ELR (cell line): ENCODE measurements around the gene SUPT3H.
"Not testable (repeated sequence)": the region's sequence is repeated elsewhere in the genome, so short reads cannot be mapped to it uniquely, and the experiment has no call there.

ENCODE experiments used
- DNase-seq: peaks from one replicate; pipeline ENCODE4 v3.0.0-alpha.2; 2015; ENCODE audit warnings: low read depth

SUPT3H gene

DNA sequence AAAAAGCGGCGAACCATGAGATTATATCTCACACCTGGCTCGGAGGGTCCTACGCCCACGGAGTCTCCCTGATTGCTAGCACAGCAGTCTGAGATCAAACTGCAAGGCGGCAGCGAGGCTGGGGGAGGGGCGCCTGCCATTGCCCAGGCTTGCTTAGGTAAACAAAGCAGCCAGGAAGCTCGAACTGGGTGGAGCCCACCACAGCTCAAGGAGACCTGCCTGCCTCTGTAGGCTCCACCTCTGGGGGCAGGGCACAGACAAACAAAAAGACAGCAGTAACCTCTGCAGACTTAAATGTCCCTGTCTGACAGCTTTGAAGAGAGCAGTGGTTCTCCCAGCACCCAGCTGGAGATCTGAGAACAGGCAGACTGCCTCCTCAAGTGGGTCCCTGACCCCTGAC lies 201.4 kb downstream of the SUPT3H start:
- not testable (repeated sequence) for DNase-seq

DNA sequence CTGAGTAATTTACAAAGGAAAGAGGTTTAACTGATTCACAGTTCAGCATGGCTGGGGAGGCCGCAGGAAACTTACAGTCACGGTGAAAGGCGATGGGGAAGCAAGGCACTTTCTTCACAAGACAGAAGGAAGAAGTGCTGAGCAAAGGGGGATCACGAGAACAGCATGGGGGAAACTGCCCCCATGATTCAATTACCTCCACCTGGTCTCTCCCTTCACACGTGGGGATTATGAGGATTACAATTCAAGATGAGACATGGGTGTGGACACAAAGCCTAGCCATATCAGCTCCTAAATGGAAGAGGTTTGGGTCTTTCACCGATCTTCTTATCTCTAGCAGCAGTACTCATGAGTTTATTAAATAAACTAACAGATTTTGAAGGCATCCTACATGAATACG lies 202.5 kb downstream of the SUPT3H start:
- no peak for DNase-seq

DNA sequence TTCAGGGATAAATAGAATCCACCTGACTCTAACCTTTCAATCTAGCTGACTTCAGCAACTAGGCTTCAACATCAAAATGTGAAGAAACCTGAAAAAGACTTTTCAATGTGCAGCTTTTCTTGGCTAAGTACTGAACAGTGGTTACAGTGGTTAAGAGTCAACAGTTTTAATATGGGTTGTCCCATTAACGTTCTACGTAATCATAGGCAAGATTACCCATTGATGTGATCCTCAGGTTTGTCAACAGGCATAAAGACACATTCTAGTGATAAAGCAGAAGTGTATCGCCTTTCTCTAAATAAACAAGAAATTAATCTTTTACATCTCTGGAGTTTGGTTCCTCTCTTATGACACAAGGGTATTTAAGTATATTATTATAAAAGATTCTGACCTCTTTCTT lies 203.7 kb downstream of the SUPT3H start:
- DNase-seq = no peak

DNA sequence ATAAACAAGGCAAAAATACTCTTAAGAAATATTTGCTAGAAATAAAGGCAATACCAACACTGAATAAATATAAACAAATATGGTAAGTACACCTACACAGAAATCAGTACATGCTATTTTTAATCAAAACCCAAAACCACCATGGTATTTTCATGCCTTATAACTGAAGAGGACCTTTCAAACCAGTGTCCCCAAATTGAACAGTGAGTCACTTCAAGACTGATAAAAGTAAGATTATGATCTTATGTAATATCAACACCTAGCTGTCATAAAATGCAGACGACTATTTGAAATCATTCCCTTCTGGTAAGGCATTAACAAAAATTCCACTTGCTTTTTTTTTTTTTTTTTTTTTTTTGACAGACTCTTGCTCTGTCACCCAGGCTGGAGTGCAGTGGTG lies 206.4 kb downstream of the SUPT3H start:
- DNase-seq = no peak

DNA sequence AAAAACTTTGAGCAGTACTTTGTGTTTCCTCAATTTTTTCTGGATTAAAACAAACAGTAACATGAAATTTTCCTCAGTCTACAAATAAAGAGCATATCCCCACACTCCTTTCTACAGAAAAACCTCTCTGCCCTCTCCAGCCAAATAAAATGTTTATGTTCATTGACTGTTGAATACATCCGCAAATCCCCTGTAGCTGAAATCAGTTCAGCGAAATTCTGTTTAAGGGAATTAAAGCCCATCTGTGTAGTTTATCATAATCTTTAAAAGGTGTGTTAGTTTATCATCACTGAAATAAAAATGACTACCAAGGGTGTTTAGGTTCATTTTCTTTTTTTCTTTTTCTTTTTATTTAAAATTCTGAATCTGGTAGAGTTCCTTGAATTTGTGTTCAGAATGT lies 207.4 kb downstream of the SUPT3H start:
- DNase-seq = no peak

DNA sequence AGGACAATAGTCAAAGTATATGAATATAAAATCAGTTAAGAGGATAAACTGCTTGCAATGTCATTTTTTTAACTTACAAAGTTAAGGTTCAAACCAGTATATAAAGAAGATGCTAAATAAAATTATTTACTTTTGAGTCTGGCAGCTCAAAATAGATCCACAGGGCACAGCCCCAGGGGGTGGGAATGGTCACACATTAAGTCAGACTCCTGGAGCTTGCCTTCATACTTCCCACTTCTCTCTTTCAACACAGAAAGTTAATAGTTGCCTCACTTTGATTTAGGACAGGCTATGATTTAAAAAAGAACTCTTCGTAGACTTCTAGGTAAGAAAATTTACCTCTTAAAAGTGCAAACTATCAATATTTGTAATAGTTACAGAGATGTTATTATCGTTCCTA lies 207.9 kb downstream of the SUPT3H start:
- DNase-seq = no peak

DNA sequence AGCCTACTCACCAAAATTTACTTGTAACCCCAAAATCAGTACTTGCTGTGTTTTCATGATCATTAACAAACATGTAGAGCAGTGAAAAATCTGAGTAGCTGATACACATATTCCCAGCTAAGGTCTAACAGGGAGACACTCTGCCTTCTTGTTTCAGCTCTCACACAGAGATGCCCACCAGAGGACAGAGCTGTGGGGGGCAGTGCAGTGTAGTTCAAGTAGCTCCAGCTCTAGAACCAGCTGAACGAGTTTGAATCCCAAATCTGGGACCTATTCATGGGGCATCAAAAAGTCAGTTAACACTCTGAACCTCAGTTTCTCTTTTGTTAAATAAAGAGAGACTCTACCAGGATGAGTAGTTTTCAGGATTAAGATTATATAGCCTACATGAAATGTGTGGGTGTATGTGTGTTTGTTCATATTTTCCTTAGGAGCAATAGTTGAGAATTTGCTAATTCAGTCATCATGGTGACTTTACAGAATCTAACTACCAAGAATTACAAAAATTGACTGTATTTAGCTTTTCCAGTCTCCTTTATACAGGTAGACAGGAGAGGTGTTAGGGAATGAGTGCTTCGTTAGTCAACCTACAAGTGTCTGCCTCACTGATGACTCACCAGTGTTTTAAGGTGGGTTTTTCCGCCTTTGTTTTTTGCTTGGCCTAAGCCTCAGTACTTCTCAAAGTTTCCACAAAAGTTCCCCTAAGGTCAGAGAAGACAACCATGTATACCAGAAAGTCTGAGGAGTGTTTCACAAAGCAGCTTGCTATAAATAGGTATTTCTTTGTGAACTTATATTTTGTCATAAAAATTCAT lies 213.6 kb downstream of the SUPT3H start:
- peak; percentile 13 for DNase-seq

DNA sequence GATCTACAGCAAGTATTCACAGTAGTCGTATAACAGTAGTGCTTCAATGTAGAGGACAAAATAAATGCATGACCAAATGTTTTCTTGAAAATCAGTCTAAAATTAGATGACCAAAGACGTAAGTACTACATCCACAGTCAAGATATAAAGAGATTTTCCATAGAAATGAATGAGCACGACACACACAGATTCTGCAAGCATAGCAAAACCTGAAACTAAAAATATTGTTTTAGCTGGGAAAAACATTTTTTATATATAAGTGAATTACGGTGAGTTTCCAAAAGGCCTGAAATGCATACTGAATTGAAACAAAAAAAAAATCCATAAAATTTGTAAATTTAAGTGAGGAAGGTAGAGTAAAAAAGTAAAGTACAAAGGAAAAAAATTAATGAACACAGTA lies 217.4 kb downstream of the SUPT3H start:
- DNase-seq = no peak

DNA sequence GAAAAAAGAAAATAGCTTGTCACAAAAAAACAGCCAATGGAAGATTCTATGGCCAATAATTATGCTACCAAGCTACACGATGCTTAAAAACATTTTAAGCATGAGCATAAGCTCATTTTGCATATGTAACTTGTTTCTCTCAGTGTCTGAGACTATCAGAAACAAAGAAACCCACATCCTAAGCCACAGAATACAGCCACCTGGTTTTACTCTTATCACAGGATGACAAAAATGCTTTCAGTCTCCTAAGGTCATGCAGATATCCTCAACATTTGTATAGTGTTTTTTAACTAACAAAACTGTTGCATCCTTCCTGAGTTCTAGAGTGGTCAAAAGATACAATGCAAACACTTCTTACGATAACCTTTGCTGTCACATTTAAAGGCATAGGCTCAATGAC lies 221.7 kb downstream of the SUPT3H start:
- DNase-seq = no peak

DNA sequence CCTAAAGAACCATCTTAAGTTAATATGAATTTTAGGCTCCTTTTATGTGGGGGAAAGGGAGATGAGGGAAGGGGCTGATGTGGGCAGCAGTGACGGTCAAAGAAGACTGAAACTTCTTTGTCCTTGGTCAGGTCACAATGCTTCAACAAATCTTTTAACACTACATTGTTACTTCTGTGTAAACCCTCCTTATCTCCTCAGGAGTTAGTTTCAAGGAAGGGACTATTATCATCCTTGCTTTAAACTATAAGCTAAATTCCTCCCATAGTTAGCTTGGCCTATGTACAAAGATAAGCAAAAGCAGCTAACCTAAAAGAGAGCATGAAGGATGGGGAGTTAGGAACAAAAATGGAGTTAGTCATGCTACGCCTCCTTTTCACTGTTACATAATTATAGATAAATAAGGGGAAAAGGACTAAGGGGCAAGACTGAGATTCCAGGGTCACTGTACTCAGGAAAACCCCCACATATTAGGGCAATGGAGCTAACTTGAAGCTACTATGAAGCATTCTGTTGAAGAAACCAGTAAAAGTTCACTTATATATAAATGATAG lies 222.3 kb downstream of the SUPT3H start:
- DNase-seq = no peak

DNA sequence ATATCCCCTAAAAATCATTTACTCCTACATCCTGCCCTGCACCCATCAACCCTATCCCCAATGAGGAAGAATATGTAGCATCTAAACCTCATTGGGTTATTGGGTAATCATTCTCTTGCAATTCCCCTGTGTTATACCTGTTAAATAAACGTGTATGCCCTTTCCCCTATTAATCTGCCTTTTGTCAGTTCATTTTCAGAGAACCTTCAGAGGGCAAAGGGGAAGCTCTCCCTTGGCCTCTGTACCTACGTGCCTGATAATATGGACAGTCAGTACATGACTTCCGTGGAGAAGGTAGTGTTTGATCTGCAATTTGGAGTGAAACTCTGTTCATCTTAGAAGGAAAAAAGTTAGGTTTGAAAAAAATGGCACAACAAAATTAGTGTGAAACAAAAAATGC lies 223.1 kb downstream of the SUPT3H start:
- no peak for DNase-seq

DNA sequence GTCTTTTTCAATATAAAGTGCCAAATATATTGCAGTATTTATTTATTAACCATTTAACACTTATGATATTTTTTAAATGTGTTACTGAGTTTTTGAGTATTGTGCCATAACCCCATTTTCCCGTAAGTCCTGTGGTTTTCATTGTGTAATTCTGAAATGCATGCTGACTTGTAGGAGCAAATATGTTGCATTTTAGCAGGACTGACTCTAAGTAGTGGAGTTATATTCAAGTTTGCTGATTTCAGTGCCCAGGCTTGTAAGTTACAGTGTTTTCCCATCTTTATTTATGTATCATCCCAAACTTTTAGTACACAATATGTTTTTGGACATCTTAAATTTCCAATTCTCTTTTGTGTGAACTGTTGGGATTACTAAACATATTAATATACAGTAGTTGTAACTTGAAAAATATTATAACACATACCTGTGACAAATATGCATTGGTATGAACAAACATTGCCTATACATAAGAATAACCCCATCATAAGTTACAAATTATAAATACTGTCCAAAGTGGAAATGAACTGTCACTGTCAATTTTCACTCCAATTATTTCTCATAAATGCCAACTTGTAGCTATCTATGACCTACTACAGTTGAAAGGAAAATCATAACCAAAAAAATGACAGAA lies 228.9 kb downstream of the SUPT3H start:
- DNase-seq = peak; percentile 11

DNA sequence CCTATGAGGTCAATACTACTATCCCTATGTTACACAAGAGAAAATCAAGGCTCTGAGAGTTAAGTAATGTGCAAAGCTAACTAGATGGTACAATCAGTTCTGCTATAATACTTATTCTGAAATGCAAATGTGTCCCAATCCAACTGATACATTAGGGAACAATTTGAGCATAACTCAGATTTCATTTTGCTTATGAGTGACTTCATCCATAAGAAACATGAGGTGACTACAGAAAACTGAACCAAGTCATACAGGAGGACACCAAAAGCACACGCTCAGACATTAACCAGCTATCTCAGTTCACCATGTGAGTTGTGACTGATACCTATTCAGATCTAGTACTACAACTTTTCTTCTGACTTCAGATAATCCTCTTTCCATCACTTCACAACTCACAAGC lies 229.5 kb downstream of the SUPT3H start:
- DNase-seq = no peak

DNA sequence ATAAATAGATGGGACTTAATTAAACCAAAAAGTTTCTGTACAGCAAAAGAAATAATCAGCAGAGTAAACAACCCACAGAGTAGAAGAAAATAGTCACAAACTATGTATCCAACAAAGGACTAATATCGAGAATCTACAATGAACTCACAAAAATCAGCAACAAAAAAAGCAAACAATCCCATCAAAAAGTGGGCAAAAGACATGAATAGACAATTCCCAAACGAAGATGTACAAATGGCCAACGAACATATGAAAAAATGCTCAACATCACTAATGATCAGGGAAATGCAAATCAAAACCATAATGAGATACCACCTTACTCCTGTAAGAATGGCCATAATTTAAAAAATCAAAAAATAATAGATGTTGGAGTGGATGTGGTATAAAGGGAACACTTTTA lies 232.1 kb downstream of the SUPT3H start:
- not testable (repeated sequence) for DNase-seq

DNA sequence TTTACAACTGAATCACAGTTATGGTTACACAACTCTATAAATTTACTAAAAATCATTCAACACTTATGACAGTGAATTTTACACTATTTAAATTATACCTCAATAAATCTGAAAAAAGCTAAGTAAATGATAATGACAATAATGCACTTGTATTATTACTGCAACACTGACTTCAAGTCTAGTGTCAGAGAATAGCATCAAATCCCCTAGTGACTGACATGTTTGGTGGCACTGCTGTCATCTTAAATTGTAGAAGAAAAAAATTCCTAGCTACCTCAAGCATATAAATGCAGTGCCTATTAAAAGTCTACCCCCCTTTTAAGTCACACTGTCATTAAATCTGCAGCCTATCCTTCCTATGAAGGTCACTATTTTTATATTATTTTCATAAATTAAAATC lies 239.0 kb downstream of the SUPT3H start:
- DNase-seq = no peak

DNA sequence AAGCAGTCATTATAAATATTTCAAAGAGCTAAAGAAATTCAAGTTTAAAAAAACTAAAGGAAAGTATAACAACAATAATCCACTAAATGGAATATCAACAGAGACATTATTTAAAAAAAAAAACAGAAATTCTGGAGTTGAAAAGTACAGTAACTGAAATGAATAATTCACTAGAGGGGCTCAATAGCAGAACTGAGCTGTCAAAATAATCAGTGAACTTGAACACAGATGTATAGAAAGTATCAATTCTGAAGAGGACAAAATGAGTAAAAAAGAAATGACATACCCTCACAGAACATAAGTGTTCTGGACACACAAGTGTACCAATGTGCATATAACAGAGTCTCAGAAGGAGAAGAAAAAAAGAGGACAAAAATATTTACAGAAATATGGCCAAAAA lies 241.2 kb downstream of the SUPT3H start:
- no peak for DNase-seq

DNA sequence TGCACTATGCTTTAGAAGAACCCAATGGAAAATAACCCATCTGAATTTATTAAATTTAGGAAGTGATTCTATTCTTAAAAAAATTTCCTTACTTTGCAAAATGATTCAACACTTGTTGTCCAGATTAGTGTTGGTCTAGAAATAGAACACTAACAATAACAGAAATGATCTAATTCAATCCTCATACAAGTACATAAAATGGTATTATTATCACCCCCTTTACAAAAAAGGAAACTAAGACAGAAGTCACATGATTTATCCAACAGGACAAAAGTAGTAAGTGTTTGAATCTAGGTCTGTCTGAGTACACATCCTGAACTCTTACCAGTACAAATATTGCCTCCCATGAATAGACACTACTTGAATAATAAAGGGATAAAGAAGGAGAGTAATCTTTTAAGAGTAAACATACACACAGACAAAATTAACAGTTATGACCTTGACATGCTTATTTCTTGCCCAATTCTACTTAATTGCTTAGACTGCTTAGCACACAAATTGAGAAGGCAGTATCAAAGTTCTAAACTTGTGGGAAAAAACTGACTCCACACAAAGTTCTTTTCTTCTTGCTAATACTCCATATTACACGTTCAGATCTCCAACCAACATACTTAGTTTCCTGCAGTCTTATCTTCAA lies 245.0 kb downstream of the SUPT3H start:
- no peak for DNase-seq

DNA sequence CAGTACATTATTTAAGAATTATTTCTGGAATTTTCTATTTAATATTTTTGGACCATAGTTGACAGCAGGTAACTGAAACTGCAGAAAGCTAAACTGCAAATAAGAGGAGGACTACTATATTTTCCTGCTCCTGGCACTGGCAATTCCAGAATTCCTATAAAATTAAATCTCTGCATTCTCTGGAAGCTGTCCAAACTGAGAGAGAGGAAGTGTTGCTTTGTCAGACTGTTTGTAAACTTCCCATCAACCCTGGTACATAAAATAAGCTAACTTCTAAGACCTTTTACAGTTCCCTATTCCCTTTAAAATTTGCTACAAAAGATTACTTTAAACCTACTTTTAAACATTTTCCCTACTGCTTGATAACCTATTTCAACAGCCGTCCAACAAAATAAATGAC lies 245.7 kb downstream of the SUPT3H start:
- DNase-seq = peak; percentile 43

DNA sequence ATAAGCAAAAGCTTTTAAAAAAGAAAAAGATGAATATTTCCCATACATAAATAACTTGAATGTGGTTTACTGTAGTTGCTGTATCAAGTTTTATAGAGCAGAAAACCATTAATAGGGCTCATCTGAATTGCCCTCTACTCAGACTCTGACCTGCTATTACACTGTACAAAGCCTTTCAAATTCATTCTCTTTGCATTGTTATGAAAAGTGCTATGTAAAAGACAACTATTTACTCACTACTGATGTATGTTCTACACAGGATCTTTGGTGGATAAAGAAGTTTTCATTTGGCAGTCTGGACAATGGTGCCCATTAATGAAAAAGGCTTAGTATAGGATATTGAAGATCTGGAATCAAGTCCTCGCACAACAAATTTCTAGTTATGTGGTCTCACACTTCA lies 248.7 kb downstream of the SUPT3H start:
- DNase-seq = no peak

DNA sequence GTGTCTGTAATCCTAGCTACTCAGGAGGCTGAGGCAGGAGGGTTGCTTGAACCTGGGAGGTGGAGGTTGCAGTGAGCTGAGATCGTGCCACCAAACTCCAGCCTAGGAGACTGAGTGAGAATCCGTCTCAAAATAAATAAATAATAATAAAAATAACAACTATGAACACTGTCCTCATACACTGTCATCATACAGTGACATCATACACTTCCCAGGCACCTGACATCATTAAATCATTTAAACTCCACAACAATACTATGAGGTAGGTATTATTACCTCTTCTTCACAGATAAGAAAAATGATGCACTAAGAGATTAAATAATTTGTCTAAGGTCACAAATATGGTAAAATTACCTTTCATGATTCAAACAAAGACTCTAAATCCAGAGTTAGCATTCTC lies 250.5 kb downstream of the SUPT3H start:
- no peak for DNase-seq

DNA sequence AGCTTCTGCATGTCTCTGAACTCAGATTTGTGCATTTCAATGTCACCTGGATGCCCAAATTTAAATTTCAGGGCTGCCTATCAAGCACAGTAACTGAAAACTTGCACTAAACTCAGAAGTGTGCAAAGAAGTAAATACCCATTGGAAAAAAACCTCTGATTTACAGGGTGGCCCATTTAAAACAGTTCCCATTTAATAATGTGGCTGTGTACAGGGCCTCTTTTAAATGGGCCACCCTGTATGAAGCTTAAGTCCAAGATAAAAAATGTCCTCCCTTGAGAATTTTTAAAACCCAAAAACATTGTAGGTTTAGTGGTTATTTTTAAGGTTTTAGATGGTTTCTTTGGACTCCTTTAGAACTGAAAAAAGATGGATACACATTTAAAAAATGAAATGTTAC lies 251.7 kb downstream of the SUPT3H start:
- no peak for DNase-seq

DNA sequence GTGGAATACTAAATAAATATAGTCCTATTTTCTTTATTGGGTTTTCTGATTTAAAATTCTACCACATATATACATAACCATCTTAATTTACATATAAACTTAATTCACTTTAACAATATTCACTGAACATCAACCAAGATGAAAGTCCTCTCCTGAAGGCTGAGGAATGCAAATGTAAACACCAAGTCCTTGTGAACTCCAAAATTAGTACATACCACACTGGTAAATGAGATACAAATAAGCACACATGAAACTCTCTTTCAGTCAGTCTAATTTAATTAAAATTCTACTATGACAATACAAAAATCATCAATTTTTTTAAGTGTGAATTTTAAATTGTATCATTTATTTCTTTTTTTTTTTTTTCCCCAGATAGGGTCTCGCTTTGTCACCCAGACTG lies 254.7 kb downstream of the SUPT3H start:
- no peak for DNase-seq

DNA sequence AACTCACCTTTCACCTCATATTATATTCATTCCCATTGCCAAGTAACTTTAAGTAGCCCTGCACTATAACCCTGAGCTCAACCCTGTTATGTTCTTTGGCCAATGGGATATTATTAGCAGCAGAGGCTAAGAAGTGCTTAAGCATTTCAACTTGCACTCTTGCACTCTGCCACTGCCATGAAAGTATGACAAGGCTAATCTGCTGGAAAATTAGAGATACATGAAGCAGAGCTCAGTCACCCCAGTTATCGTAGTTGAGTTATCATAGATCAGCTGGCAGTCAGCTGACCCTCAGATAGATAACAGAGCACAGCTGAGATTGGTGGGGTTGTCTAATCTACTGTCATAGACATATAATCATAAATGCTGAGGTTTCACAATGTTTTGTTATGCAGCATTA lies 259.0 kb downstream of the SUPT3H start:
- DNase-seq = no peak
